ENCODE results near the gene COA1.
"Not testable (repeated sequence)": the region's sequence is repeated elsewhere in the genome, so short reads cannot be mapped to it uniquely, and the experiment has no call there.

The COA1 gene

GRCh38 chr7:43726466-43726865 lies 2.9 kb downstream of the COA1 start:
- DNase-seq (ENCODE audit: low read depth in 2 of 2) = no peak

GRCh38 chr7:43725251-43725650 lies 4.1 kb downstream of the COA1 start:
- DNase-seq (ENCODE audit: low read depth in 2 of 2) = no peak

GRCh38 chr7:43723007-43723341 lies 6.3 kb downstream of the COA1 start:
- no peak for DNase-seq (ENCODE audit: low read depth in 2 of 2)

- no peak for DNase-seq (ENCODE audit: low read depth in 2 of 2)
These were observed 8.0 kb downstream of the COA1 start for GRCh38 chr7:43721193-43721806.

GRCh38 chr7:43716598-43716997 lies 12.7 kb downstream of the COA1 start:
- no peak for DNase-seq (ENCODE audit: low read depth in 2 of 2)

GRCh38 chr7:43715966-43716365 lies 13.4 kb downstream of the COA1 start:
- DNase-seq (ENCODE audit: low read depth in 2 of 2) = not testable (repeated sequence)

GRCh38 chr7:43711503-43711902 lies 17.8 kb downstream of the COA1 start:
- no peak for DNase-seq (ENCODE audit: low read depth in 2 of 2)

GRCh38 chr7:43708055-43708454 lies 21.3 kb downstream of the COA1 start:
- DNase-seq (ENCODE audit: low read depth in 2 of 2) = not testable (repeated sequence)

- DNase-seq (ENCODE audit: low read depth in 2 of 2) = no peak
These were observed 25.8 kb downstream of the COA1 start for GRCh38 chr7:43703573-43703972.

- DNase-seq (ENCODE audit: low read depth in 2 of 2) = no peak
These were observed 26.3 kb downstream of the COA1 start for GRCh38 chr7:43702974-43703373.

- no peak for DNase-seq (ENCODE audit: low read depth in 2 of 2)
These were observed 27.4 kb downstream of the COA1 start for GRCh38 chr7:43701929-43702328.

- no peak for DNase-seq (ENCODE audit: low read depth in 2 of 2)
These were observed 27.8 kb downstream of the COA1 start for GRCh38 chr7:43701500-43701854.

GRCh38 chr7:43700646-43701499 lies 28.4 kb downstream of the COA1 start:
- no peak for DNase-seq (ENCODE audit: low read depth in 2 of 2)

- DNase-seq (ENCODE audit: low read depth in 2 of 2) = no peak
These were observed 29.2 kb downstream of the COA1 start for GRCh38 chr7:43700059-43700501.

- no peak for DNase-seq (ENCODE audit: low read depth in 2 of 2)
These were observed 30.7 kb downstream of the COA1 start for GRCh38 chr7:43698460-43699255.

GRCh38 chr7:43697690-43698089 lies 31.6 kb downstream of the COA1 start:
- no peak for DNase-seq (ENCODE audit: low read depth in 2 of 2)

GRCh38 chr7:43695365-43695764 lies 34.0 kb downstream of the COA1 start:
- DNase-seq (ENCODE audit: low read depth in 2 of 2) = no peak

- DNase-seq (ENCODE audit: low read depth in 2 of 2) = no peak
These were observed 34.9 kb downstream of the COA1 start for GRCh38 chr7:43694399-43694748.

GRCh38 chr7:43693687-43694398 lies 35.5 kb downstream of the COA1 start:
- no peak for DNase-seq (ENCODE audit: low read depth in 2 of 2)

- no peak for DNase-seq (ENCODE audit: low read depth in 2 of 2)
These were observed 36.5 kb downstream of the COA1 start for GRCh38 chr7:43692582-43693373.

- DNase-seq (ENCODE audit: low read depth in 2 of 2) = no peak
These were observed 37.7 kb downstream of the COA1 start for GRCh38 chr7:43691611-43692010.
